ENCODE results near the gene DSPP. TPM values are rescaled to one million over a fixed set of nuclear protein-coding genes. Genes with fewer than 3 reads are reported as not detected.
A peak's percentile ranks its signal among the peaks of the same experiment; 100 is the strongest.

The DSPP gene
- total and polyA plus RNA-seq, 2 of the 8 experiments (the other 6 are each of a cell fraction or from before 2014, with no cell fraction given): not detected

- Histone ChIP-seq H3K9ac (replicated peaks in 1 of 4; ENCODE audit: extremely low read depth in 1 of 4, low read depth in 3 of 4, low read length in 3 of 4) (no peak overlapping the region), H4K8ac (ENCODE audit: extremely low read depth, insufficient read depth, low read length) (no peak overlapping the region), H4K91ac (replicated peaks; ENCODE audit: insufficient read length, low read length) (no peak overlapping the region), H3K4me2 (ENCODE audit: insufficient read depth in 1 of 2, low read depth in 2 of 2, low read length in 2 of 2) (no peak overlapping the region), H4K5ac (ENCODE audit: insufficient read length, low read depth, low read length) (no peak overlapping the region), H4K20me1 (replicated peaks in 1 of 2; ENCODE audit: control insufficient read depth in 1 of 2, insufficient read depth in 2 of 2, low read length in 2 of 2) (no peaks in the 10 kb centered on the region), H3K4me3 (ENCODE audit: extremely low read depth in 1 of 4, insufficient read depth in 2 of 4, low read depth in 3 of 4, low read length in 4 of 4) (no peak overlapping the region), H3K4me1 (replicated peaks in 1 of 4; ENCODE audit: control insufficient read depth in 3 of 4, insufficient read depth in 4 of 4, low read length in 3 of 4) (no peaks in the 10 kb centered on the region), H2BK20ac (ENCODE audit: low read length) (no peak overlapping the region), H3K79me1 (ENCODE audit: low read depth, low read length) (no peaks in the 10 kb centered on the region), H3K4ac (replicated peaks; ENCODE audit: insufficient read length, low read depth, low read length) (no peak overlapping the region), H3K56ac (replicated peaks; ENCODE audit: insufficient read length, low read depth, low read length) (no peak overlapping the region), H2AFZ (ENCODE audit: low read length) (0 out of 2 replicates have a peak overlapping the region, but pooled peaks have one; percentile 46), H2BK120ac (replicated peaks; ENCODE audit: low read depth, low read length) (no peak overlapping the region), H2AK5ac (ENCODE audit: low read depth, low read length) (no peak overlapping the region), H3K23ac (ENCODE audit: insufficient read length) (no peak overlapping the region), H3K79me2 (ENCODE audit: control insufficient read depth in 1 of 2, insufficient read depth in 2 of 2, low read length in 2 of 2) (no peaks in the 10 kb centered on the region), H2BK12ac (ENCODE audit: low read depth, low read length) (no peak overlapping the region), H3K27ac (ENCODE audit: low read depth, low read length) (no peak overlapping the region), H3K27me3 (replicated peaks in 1 of 4; ENCODE audit: control insufficient read depth in 3 of 4, extremely low read depth in 1 of 4, insufficient read depth in 3 of 4, low read length in 3 of 4) (no peaks in the 10 kb centered on the region), H3K36me3 (ENCODE audit: control insufficient read depth in 2 of 4, insufficient read depth in 4 of 4, low read length in 3 of 4) (no peaks in the 10 kb centered on the region), H3K18ac (ENCODE audit: extremely low read depth, low read length) (no peak overlapping the region), H3K23me2 (ENCODE audit: low read depth, low read length) (no peaks in the 10 kb centered on the region; the same call in 1 of the 2 replicates), H3K14ac (ENCODE audit: insufficient read length) (no peak overlapping the region), H2BK5ac (ENCODE audit: low read depth, low read length) (no peak overlapping the region), H3K9me3 (ENCODE audit: insufficient read depth in 2 of 2, low read depth in 1 of 2, low read length in 1 of 2) (no peaks in the 10 kb centered on the region), H2BK15ac (ENCODE audit: low read length) (no peak overlapping the region)
- DNase-seq (ENCODE audit: low read depth in 1 of 2, low spot score in 2 of 2) (no peak), FAIRE-seq (no peak)
- ChIA-PET POLR2A (ENCODE audit: partially characterized antibody) (no interaction called here), CTCF (ENCODE audit: partially characterized antibody) (interaction anchor here (0.9 to 2.1 kb wide), 2 partner anchors 8 to 282 kb away, joined by 3 to 5 read pairs; no protein-coding TSS in a partner anchor)
- WGBS, 2 experiments (ENCODE audit: extremely low coverage in 1 of 2, insufficient coverage in 1 of 2, insufficient read length in 1 of 2, insufficient replicate concordance in 2 of 2, low coverage in 1 of 2, low lambda C conversion rate in 2 of 2, missing lambda C conversion rate in 1 of 2): 91 to 100% methylated on average over 1 to 4 of the region's 4 CpGs
- TF ChIP-seq CTBP2 (IDR thresholded peaks at IDR 0.05; ENCODE audit: borderline replicate concordance, insufficient read depth, insufficient read length, low read length) (no peak), CTCF (IDR thresholded peaks at IDR 0.05; ENCODE audit: control extremely low read depth in 1 of 3, insufficient read depth in 1 of 3, low read depth in 1 of 3, low read length in 3 of 3) (no peak), POLR2AphosphoS5 (IDR thresholded peaks at IDR 0.05; ENCODE audit: low read depth, low read length) (no peak), TCF12 (IDR thresholded peaks at IDR 0.05; ENCODE audit: low read depth, low read length) (no peak), GTF2F1 (IDR thresholded peaks at IDR 0.05; ENCODE audit: borderline replicate concordance, low read depth, low read length) (no peak), CREB1 (IDR thresholded peaks at IDR 0.05) (no peak), JUN (IDR thresholded peaks at IDR 0.05; ENCODE audit: low read depth, low read length) (no peak)
Measured at GRCh38 chr4:87565746-87566145, 42.6 kb upstream of the DSPP start.
